SJCRH30 (cell line): ENCODE data around the gene SIVA1. TPM values are rescaled to one million over a fixed set of nuclear protein-coding genes. Genes with fewer than 3 reads are reported as not detected.

Experiments
- DNase-seq, 2 experiments: peaks; one replicate each; pipeline ENCODE4 v3.0.0-alpha.2; 2015 to 2020
- H3K27ac ChIP-seq: fragments of 250-450 bp; sonication (Bioruptor Pico); 2 replicates; pipeline ENCODE4 v1.5.1; 2020; ENCODE audit warnings: mild to moderate bottlenecking, moderate library complexity
- H3K27me3 ChIP-seq: fragments of 250-450 bp; sonication (Bioruptor Pico); 2 replicates; pipeline ENCODE4 v1.5.1; 2020; ENCODE audit warnings: mild to moderate bottlenecking, moderate library complexity
- H3K36me3 ChIP-seq: fragments of 250-450 bp; sonication (Bioruptor Pico); 2 replicates; pipeline ENCODE4 v1.5.1; 2020; ENCODE audit warnings: mild to moderate bottlenecking, moderate library complexity
- H3K4me1 ChIP-seq: fragments of 250-450 bp; sonication (Bioruptor Pico); 2 replicates; pipeline ENCODE4 v1.5.1; 2020; ENCODE audit warnings: mild to moderate bottlenecking, moderate library complexity
- H3K4me3 ChIP-seq: fragments of 250-450 bp; sonication (Bioruptor Pico); 2 replicates; pipeline ENCODE4 v1.5.1; 2020; ENCODE audit warnings: mild to moderate bottlenecking, moderate library complexity
- H3K9me3 ChIP-seq: fragments of 250-450 bp; sonication (Bioruptor Pico); replicated peaks from 2 replicates; pipeline ENCODE4 v1.5.1; 2020; ENCODE audit warnings: mild to moderate bottlenecking, moderate library complexity
- total RNA-seq: library from RNA; depleted of rRNA; stranded (reverse); fragments of >200 nt; shearing (Covaris generic); gene quantifications from 2 replicates; pipeline ENCODE4 v1.2.3, GENCODE V29; 2014

The SIVA1 gene
- total RNA-seq, 1 experiment from 2014 or later = 105 TPM

- DNase-seq = no peak
- Histone ChIP-seq H3K9me3 (no peaks in the 10 kb centered on the region), H3K4me1 (peaks cover 34% of the 10 kb centered on the region), H3K27ac (no peak within 1 kb of the TSS), H3K4me3 (peak within 1 kb of the TSS; percentile 38), H3K27me3 (no peaks in the 10 kb centered on the region), H3K36me3 (no peaks in the 10 kb centered on the region)
Observed at GRCh38 chr14:104800771-104801519, 48.0 kb downstream of the SIVA1 start, which contains the start of gene ZBTB42. TSS of gene ZBTB42 (plus strand) at chr14:104801101. CDS start at chr14:104801198, 97 bp downstream.

- no peaks in the 10 kb centered on the region for H3K9me3 ChIP-seq
- DNase-seq = no peak
- H3K4me1 ChIP-seq = peaks cover 26% of the 10 kb centered on the region
- H3K36me3 ChIP-seq = no peaks in the 10 kb centered on the region
- no peaks in the 10 kb centered on the region for H3K27me3 ChIP-seq
- no peak overlapping the region for H3K27ac ChIP-seq
- H3K4me3 ChIP-seq = no peak overlapping the region
Observed at GRCh38 chr14:104801520-104802393, 48.8 kb downstream of the SIVA1 start.

DNA sequence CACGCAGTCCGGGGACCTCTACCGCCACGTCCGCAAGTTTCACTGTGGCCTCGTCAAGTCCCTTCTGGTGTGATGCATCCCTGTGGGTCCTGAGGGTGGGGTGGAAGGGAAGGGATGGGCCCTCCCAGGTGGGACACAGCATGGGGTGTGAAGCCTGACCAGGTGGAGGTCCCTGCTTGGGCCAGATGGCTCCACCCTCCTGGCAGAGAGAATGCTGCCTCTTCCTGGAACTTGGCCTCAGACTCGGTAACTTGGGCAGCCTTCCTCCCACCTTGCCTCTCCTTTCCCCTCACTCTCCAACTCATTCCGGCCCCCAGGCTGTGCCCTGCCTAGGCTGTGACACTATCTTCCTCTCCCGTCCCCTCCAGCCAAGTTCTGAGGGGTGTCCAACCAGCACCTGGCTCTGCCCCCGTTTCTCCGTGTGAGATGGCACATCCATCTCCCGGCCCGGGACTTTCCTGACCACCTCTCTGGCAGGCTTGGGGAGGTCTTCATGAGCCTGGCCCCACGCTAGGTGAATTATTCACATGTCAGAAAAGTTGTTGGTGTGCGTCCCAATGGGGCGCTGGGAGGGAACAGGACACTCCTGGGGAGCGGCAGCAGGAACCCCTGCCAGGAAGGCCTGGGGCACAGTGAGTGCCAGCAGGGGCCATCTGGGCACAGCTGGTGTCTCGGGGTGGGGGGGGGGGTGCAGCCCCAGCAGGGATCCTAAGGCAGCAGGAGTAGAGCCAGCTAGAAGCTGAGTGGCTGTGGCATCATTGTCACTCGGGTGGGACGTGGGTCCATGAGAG lies 49.6 kb downstream of the SIVA1 start:
- no peak overlapping the region for H3K4me3 ChIP-seq
- peaks cover 18% of the 10 kb centered on the region for H3K4me1 ChIP-seq
- no peaks in the 10 kb centered on the region for H3K36me3 ChIP-seq
- no peaks in the 10 kb centered on the region for H3K9me3 ChIP-seq
- no peak overlapping the region for H3K27ac ChIP-seq
- no peak for DNase-seq
- H3K27me3 ChIP-seq = no peaks in the 10 kb centered on the region

DNA sequence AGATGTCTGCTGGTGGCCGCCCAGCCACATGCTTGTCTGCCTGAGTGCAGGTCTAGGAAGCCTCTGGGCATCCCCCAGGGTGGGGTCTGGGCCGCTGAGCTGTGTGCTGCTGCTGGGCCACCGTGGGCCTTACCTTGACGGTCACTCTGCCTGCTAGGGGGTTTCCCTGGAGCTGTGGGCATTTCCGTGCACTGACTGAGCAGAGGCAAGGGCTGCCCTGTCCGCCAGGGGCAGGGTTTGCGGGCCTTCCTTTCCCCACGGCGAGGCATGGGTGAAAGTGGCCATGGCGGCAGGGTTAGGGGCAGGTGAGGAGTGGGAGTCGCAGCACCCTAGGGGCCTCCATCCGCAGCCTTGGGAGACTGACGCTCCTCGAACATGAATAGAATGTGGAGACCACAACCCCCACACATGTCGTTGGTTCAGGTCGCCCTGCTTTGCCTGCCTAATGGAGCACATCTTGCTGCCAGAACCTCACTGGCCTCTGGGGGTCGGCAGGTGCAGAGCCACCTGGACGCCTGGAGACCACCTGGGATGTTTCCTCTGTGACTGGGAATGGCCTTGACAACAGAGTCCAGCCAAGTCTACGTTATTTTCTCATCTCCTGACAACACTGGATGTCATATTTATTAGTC lies 50.4 kb downstream of the SIVA1 start:
- Histone ChIP-seq H3K36me3 (no peaks in the 10 kb centered on the region), H3K27me3 (no peaks in the 10 kb centered on the region), H3K4me1 (peaks cover 14% of the 10 kb centered on the region), H3K9me3 (no peaks in the 10 kb centered on the region), H3K4me3 (no peak overlapping the region), H3K27ac (no peak overlapping the region)
- DNase-seq = no peak

- H3K9me3 ChIP-seq = no peaks in the 10 kb centered on the region
- no peak overlapping the region for H3K4me3 ChIP-seq
- no peaks in the 10 kb centered on the region for H3K36me3 ChIP-seq
- DNase-seq = no peak
- H3K27ac ChIP-seq = no peak overlapping the region
- H3K4me1 ChIP-seq = peaks cover 14% of the 10 kb centered on the region
- H3K27me3 ChIP-seq = no peaks in the 10 kb centered on the region
Observed at GRCh38 chr14:104803912-104804410, 51.0 kb downstream of the SIVA1 start.

DNA sequence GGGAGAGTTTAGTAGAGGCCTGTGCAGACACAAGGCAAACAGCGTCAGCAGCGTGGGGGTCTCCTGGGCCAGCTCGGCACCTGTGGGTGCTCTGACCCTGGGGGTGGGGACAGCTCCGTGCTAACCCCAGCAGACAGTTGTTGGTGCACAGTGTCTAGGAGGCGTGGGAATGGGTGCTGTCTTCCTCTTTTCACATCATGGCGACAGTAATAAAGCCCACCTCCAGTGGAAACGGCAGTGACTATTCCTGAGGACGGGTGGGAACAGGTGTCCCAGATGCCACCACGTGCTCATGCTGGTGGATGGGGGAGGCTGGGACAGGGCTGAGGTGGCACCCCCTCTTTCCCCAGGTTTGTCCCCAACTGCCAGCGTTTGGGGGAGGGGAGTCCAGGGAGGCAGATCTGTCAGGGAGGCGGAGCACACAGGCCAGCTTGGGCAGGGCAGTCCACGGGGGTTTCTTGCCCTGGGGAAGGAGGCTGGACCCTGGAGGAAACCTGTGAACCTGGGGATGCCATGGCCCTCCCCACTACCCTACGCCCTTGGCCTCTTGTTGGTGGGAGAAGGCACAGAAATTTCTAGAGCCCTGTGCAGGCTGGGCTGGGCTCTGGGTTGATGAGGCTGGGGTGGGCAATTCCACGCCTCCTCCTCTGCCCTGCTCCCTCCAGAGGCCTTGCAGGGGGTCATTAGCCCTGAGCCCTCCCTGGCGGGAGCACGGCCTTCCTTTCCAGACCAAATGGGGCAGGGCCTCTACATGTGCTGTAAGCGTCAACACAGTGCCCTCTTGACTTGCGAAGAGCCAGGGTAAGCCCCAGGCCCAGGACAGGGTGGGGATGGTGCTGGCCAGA lies 51.8 kb downstream of the SIVA1 start:
- no peaks in the 10 kb centered on the region for H3K36me3 ChIP-seq
- H3K4me3 ChIP-seq = no peak overlapping the region
- no peaks in the 10 kb centered on the region for H3K9me3 ChIP-seq
- no peaks in the 10 kb centered on the region for H3K27me3 ChIP-seq
- H3K4me1 ChIP-seq = peaks cover 14% of the 10 kb centered on the region
- no peak overlapping the region for H3K27ac ChIP-seq
- DNase-seq = no peak

DNA sequence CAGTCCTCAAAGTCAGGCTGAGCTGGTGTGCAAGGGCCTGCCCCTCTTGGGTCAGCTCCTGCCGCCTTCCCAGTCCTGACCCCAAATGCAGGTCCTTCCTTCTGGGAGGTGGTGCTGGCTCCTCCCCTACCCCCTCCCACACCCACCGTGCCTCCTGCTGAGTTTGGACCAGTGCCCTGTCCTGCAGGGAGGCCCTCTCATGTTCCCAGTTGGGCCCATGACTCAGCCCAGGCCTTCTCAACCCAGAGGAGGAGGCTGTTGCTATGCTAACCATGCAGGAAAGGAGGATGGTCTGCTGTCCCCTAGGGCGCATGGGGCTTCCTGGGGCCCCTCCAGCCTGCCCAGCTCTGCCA lies 52.4 kb downstream of the SIVA1 start:
- DNase-seq = peak; percentile 89 to 91
- Histone ChIP-seq H3K9me3 (no peaks in the 10 kb centered on the region), H3K27me3 (no peaks in the 10 kb centered on the region), H3K4me3 (no peak overlapping the region), H3K36me3 (no peaks in the 10 kb centered on the region), H3K27ac (no peak overlapping the region), H3K4me1 (peaks cover 14% of the 10 kb centered on the region)

DNA sequence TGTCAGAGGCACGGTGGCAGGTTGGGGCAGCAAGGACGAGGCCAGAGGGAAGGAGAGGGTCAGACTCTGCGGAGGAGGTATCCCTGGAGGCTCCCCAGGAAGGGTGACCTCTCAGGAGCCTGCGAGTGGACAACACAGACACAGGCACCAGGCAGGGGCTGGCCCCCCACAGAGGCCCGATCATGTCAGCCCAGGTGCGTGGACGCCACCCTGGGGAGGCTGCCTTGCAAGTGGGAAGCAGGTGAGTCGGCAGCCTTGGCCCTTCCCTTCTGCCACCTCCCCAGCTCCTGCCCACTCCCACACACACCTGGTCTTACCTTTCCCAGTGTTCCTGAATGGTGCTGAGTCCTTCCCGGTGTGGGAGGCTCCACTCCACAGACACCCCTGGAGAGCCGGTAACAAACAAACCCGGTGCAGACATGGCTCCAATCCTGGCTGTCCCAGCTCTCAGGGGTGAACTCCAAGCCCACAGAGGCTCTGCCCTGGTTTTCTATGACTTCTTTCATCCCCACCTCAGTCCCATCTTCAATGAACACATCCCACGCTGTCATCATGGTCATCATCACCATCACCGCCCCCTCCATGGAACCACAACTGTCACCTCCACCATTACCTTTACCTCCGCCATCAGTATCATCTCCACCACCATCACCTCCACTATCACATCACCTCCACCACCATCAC lies 53.1 kb downstream of the SIVA1 start:
- H3K4me3 ChIP-seq = no peak overlapping the region
- H3K36me3 ChIP-seq = no peaks in the 10 kb centered on the region
- H3K4me1 ChIP-seq = peaks cover 14% of the 10 kb centered on the region
- DNase-seq = no peak
- no peaks in the 10 kb centered on the region for H3K9me3 ChIP-seq
- no peak overlapping the region for H3K27ac ChIP-seq
- no peaks in the 10 kb centered on the region for H3K27me3 ChIP-seq

DNA sequence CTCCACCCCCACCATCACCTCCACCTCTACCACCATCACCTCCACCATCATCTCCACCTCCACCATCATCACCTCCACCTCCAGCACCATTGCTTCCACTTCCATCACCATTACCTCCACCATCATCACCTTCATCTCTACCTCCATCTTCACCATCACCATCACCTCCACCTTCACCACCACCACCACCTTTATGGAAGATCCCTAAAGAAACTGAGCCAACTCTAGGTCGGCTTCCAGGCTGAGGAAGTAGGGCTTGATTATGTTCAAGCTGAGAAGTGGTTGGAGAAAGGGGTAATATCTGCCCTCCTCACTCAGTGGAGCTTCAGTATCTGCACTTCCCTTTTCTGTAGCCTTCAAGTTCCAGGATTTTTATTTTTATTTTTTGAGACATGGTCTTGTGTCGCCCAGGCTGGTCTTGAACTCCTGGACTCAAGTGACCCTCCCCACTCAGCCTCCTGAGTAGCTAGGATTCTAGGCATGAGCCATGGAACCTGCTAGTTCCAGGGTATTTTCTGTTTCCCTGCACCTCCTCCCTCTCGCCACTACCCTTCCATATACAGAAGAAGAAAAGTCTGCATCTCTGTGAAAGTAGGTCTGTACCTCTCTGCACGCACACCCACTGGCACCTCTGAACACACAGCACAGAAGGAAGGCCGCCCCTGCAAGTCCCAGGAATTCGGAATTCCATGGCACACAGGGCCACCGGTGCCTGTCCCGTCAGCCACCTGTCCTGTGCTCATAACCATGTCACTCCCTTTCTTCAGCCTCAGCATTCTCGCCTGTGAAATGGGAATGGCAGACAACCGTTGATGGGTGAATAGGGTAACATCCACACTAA lies 53.9 kb downstream of the SIVA1 start:
- Histone ChIP-seq H3K27me3 (no peaks in the 10 kb centered on the region), H3K4me1 (peaks cover 14% of the 10 kb centered on the region), H3K4me3 (no peak overlapping the region), H3K9me3 (no peaks in the 10 kb centered on the region), H3K36me3 (no peaks in the 10 kb centered on the region), H3K27ac (no peak overlapping the region)
- no peak for DNase-seq

DNA sequence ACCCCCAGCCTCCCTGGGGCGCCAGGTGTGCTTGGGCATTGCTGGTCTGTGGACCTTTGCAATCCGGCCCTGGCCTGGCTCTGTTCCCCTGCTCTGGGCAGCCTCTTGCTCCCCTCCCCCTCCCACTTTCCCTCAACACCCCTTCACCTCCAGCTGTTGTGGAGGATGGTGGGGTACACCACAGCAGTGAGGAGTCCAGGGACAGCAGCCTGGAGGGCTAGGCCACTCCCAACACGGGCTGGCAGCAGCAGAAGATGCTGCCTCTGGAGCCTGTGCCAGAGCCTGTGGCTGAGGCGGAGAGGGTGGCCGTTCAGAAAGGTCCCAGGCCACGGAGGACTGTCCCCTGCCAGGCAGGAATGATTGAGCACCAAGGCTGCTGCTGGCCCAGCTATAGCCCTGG lies 55.5 kb downstream of the SIVA1 start:
- peaks cover 14% of the 10 kb centered on the region for H3K4me1 ChIP-seq
- no peaks in the 10 kb centered on the region for H3K9me3 ChIP-seq
- no peak for DNase-seq
- no peak overlapping the region for H3K27ac ChIP-seq
- no peaks in the 10 kb centered on the region for H3K36me3 ChIP-seq
- no peaks in the 10 kb centered on the region for H3K27me3 ChIP-seq
- no peak overlapping the region for H3K4me3 ChIP-seq
